HEK293T (cell line): ENCODE measurements around the gene TRAPPC10.

Experiments used
- ELF4 ChIP-seq: fragments of 450-650 bp; IDR thresholded peaks from 2 replicates; pipeline ENCODE4 v1.6.1; 2017; ENCODE audit warnings: antibody characterized with exemption
- FOXA1 ChIP-seq: fragments of 450-650 bp; IDR thresholded peaks from 2 replicates; pipeline ENCODE4 v1.6.1; 2016; ENCODE audit warnings: mild to moderate bottlenecking
- FOXK2 ChIP-seq: fragments of 450-650 bp; IDR thresholded peaks from 2 replicates; pipeline ENCODE4 v1.6.1; 2016; ENCODE audit warnings: mild to moderate bottlenecking

DNA sequence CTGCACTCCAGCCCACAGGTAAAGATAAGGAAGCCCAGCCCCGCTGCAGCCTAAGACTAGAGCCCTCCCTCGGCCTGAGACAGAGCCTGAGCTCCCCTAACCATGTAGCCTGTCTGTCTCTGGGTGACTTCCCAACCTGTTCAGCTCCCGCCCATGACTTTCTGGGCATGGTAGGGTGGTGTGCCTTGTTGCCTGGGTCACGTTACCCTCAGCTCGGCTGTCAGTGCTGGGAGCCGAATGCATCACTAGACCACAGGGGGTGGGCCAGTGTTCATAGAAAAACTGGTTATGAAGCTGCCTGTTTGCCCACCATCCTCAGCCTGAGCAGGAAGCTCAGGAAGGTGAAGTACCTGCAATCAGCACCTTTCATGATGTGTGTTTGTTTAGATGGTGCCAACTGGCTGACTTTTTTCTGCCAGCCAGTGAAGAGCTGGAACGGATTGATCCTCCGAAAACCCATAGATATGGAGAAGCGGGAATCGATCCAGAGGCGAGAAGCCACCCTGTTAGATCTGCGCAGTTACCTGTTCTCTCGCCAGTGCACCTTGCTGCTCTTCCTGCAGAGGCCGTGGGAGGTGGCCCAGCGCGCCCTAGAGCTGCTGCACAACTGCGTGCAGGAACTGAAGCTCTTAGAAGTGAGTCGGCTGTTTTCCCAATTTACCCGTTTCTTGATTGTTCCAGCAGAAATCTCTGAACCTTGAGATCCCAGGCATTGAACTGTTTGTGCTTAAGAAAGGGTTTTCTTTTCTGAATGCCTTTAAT is 51.2 kb downstream of the TRAPPC10 start:
- TF ChIP-seq FOXA1 (no peak), ELF4 (no peak), FOXK2 (no peak)
